COLO668 (cell line): ENCODE results near the gene CWF19L1.

ENCODE experiments used
- DNase-seq: peaks from one replicate; lab custom pipeline; 2025; ENCODE audit not compliant: unreplicated experiment; lab: John Stamatoyannopoulos, UW

CWF19L1 gene

DNA sequence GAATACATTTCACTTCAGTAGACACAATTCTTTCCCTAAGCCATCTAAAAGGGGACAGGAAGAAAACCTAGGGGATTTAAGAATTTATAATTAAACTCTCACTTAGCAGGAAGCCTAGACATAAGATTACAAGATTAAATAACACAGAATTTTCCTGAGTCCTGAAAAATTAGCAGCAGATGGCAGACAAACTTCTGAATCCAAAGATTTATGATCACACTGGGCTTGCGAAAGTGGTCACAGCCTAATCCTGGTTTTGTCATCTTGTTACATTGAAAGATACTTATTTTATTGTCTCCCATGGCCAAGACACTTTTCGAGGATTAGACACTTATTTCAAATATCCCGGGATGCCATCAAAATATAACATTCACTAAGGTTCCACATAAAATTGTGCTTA lies 84.5 kb downstream of the CWF19L1 start:
- no peak for DNase-seq
